SH-SY5Y (cell line): ENCODE measurements around the gene RNF112.

Experiments
- GATA2 ChIP-seq: IDR thresholded peaks from 2 replicates; pipeline ENCODE4 v1.6.1; 2011; ENCODE audit warnings: mild to moderate bottlenecking, low read depth, low read length
- GATA3 ChIP-seq: IDR thresholded peaks from 2 replicates; pipeline ENCODE4 v1.6.1; 2011; ENCODE audit warnings: low read depth, mild to moderate bottlenecking, low read length, moderate library complexity

DNA sequence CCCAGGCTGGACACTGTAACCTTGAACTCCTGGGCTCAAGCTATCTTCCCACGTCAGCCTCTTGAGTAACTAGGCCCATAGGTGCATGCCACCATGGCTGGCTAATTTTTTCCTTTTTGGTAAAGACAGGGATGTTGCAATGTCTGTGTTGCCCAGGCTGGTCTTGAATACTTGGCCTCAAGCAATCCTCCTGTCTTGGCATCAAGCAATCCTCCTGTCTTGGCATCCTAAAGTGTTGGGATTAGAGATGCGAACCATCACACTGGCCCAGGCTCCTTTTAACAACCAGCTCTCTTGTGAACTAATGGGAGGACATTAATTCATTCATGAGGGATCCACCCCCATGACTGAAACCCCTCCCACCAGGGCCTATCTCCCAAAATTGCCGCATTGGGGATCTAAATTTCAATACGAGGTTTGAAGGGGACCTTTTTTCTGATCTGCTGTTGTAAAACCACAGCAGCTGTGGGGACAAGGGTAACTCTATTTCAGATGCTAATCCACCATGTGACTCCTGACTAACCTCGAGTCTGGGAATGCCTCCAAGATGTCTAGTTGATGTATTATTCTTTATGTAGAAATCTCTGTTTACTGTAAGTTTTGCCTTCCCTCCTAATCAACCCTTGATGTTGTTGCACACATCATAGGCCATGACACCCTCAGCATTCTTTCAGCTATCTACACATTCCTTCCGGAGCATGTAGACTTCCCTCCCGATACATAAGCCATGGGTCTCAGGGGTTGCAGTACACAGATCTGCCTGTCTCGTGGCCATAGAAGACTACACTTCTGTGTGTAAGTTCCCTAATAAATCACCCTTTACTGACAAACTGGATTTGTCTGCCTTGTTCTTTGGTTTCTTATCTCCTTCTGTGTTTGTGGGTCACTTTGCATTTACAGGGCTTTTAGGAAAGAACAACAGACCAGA lies 37.6 kb downstream of the RNF112 start:
- TF ChIP-seq GATA3 (no peak), GATA2 (no peak)
